Ramos (cell line): ENCODE data around the gene AP3D1.
"Not testable (repeated sequence)": the region's sequence is repeated elsewhere in the genome, so short reads cannot be mapped to it uniquely, and the experiment has no call there.

Source experiments
- in situ Hi-C: fragments of 300-500 bp; cut with MboI; formaldehyde crosslinking; loops from one replicate; pipeline ENCODE4 v1.14.3; 2022; ENCODE audit warnings: low sequenced_read_pairs; ENCODE audit not compliant: unreplicated experiment

AP3D1 gene

DNA sequence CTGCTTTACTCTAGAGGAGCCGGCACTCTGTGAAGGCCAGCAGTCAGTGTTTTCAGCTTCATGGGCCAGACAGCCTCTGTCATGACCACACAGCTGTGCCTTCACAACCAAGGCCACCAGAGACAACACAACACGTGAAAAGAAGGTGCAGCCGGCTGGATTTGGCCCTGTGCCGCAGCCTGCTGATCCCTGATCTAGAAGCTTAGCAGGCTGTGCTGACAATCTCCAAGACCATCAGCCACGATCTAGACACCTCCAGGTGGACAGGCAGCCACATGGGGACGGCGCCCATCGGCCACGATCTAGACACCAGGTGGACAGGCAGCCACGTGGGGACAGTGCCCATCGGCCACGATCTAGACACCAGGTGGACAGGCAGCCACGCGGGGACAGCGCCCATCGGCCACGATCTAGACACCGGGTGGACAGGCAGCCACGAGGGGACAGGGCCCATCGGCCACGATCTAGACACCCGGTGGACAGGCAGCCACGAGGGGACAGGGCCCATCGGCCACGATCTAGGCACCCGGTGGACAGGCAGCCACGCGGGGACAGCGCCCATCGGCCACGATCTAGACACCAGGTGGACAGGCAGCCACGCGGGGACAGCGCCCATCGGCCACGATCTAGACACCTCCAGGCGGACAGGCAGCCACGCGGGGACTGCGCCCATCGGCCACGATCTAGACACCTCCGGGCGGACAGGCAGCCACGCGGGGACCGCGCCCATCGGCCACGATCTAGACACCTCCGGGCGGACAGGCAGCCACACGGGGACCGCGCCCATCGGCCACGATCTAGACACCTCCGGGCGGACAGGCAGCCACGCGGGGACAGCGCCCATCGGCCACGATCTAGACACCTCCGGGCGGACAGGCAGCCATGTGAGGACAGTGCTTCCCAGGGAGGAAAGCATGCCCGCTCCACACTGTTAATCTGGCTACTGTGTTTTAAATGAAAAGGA is 20.1 kb downstream of the AP3D1 start:
- in situ Hi-C loops: not testable (repeated sequence)

GRCh38 chr19:2129892-2130770 is 21.2 kb downstream of the AP3D1 start:
- in situ Hi-C loops: no loop called here

- in situ Hi-C loops: no loop called here
These were observed 21.9 kb downstream of the AP3D1 start for GRCh38 chr19:2129486-2129885.

GRCh38 chr19:2129022-2129421 is 22.3 kb downstream of the AP3D1 start:
- in situ Hi-C loops: no loop called here

DNA sequence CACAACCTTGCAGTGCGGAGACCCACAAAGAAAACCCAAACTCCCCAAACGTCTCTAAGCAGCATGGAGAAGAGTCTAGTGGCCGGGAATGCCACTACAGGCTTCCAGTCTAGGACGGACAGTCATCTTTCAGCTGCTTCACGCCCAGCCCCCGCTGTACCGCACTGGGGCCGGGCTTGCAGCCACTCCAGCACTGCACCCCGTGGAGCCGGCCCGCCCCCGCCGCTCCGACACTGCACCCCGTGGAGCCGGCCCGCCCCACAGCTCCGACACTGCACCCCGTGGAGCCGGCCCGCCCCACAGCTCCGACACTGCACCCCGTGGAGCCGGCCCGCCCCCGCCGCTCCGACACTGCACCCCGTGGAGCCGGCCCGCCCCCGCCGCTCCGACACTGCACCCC is 23.1 kb downstream of the AP3D1 start:
- in situ Hi-C loops: not testable (repeated sequence)

DNA sequence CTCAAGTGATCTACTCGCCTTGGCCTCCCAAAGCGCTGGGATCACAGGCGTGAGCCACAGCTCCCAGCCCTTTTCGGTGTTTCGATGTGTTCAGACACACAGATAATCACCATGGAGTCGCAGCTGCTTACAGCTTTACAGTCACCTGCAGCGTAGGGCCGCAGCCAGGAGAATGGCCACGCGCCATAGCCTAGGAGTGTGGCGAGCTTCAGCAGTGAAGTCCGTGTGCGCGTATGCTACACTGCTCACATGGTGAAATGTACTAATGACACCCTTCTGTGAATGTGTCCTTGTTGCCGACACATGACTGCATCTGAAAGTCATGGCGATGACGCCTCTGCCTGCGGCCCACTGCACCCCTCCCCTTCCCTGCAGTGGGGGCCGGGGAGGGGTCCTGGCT is 23.6 kb downstream of the AP3D1 start:
- in situ Hi-C loops: no loop called here

DNA sequence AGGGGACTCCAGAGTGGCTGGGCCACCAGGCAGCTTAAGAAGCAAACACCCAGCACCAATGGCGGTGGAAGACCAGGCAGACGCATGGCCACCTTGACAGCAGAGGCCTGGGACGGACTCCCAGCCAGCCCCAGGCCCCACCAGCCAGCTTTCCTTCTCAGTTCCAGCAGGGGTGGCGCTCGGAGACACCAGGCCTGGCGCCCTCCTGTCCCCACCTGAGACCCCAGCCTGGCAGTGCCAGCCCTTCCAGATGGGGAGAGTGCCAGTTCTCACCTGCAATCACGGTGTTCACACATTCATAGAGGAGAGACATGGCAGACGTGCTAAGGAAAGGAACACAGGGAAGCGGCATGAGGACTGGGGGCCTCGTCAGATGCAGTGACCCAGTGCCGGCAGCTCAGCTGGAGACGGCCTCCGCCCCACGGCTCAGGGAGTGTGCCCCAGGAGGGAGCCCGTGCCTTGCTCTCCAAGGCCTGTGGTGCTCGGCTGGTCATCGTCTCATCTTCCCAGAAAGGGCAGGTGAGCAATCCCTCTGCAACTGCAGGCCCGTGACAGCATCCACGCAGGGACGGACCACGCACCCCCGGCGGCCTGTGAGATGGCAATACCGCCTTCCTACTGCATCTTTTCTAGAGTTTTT is 24.4 kb downstream of the AP3D1 start:
- in situ Hi-C loops: no loop called here

DNA sequence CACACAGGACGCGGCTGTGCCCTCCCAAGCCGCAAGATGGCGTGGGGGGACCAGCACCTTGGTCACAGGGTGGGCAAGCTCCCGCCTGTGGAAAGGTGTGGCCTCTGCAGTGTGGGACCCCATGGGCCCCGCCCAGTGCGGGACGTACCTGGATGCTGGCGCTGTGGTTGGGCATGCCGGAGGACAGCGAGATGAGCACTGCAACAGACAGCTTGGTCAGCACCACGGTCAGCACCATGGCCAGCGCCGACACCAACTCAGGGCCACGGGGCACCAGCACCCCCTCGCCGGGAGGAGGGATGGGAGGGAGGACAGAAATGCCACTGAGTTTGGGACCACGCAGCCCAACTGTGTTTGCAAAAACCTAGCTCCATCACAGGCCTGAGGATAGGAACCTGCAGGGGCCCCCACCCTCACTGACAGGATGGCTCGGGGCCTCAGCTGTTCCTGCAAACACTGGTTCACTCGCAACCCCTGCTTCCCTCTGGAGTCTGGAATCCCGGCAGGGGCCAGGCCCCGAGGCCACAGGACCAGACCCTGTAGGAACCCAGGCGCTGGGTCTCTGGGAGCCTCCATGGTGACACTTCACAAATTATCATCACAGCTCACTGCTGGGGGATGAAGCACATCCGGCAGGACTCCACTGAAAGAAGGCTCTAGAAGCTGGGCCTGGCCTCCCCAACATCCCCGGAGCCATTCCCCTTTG is 27.5 kb downstream of the AP3D1 start:
- in situ Hi-C loops: no loop called here

DNA sequence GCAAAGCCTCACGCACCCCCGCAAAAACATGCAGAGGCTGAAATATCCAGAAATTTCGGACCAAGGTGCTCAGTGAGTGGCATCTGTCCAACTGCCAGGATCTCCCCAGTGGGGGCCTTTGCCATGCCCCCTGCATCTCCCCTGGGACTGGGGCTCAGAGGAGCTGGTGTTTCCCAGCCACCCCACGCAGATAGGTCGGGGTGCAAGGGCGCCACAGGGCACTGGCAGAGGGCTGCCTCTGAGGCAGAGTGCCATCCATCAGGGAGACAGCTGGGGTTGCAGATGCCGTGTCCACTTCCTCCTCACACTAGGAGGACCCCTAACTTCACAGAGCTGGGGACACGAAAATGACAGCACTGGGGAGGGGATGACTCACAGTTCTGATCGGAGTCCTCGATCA is 28.4 kb downstream of the AP3D1 start:
- in situ Hi-C loops: no loop called here

GRCh38 chr19:2122251-2122650 is 29.1 kb downstream of the AP3D1 start:
- in situ Hi-C loops: no loop called here

DNA sequence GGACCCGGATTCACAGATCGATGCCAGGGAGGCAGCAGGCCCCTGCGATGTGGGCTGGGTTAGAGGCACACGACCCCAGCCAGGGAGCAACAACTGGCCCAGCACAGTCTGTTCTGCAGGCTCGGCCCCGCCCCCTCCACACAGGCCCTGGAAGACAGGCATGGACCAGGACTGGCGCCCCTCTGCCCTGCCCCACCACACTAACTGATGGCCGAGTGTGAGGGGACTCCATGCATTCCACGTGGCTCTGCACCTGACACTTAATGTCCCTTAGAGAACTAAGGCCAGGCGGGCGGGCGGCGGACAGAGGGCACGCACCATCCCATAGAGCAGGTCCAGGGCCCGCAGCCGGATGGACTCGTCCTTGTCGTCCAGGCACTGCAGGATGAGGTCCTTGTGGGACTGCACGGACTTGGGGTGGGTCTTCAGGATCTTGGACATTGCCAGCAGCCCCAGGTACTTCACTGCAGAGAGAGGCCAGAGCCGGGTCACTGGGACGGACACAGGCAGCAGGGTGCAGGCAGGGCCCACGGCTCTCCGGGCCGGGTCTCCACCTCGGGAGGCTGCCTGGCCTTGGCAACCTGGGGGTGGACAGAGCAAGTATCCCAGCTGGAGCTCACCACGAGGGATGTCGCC is 29.8 kb downstream of the AP3D1 start:
- in situ Hi-C loops: no loop called here

GRCh38 chr19:2120821-2121220 is 30.5 kb downstream of the AP3D1 start:
- in situ Hi-C loops: no loop called here

GRCh38 chr19:2119921-2120785 is 31.2 kb downstream of the AP3D1 start:
- in situ Hi-C loops: no loop called here

GRCh38 chr19:2118438-2118837 is 32.9 kb downstream of the AP3D1 start:
- in situ Hi-C loops: no loop called here

GRCh38 chr19:2117215-2117960 is 34.0 kb downstream of the AP3D1 start:
- in situ Hi-C loops: no loop called here

- in situ Hi-C loops: no loop called here
These were observed 34.9 kb downstream of the AP3D1 start for GRCh38 chr19:2116507-2116906.

DNA sequence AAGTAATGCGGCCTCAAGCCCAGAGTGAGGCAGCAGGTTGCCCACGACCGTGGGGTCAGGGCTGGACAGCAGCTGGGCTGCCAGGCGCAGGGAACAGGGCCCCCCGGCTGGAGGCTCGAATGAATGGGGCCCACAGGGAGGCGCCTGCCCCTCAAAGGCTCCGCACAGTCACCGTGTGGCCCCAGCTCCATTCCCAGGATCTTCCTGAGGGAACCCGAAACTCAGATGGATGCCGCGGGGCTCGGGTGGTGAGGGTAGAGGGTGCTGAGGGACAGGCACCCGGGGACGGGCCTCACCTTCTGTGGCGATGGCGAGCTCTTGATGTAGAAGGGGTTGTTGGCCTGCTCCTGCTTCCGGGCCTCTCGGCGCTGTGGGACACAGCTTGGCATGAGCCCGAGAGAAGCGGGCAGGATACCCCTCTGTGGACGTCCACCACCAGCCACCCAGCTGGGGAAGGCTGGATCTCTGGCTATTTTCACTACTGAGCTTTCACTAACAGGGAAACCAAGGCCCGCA is 35.4 kb downstream of the AP3D1 start:
- in situ Hi-C loops: no loop called here

DNA sequence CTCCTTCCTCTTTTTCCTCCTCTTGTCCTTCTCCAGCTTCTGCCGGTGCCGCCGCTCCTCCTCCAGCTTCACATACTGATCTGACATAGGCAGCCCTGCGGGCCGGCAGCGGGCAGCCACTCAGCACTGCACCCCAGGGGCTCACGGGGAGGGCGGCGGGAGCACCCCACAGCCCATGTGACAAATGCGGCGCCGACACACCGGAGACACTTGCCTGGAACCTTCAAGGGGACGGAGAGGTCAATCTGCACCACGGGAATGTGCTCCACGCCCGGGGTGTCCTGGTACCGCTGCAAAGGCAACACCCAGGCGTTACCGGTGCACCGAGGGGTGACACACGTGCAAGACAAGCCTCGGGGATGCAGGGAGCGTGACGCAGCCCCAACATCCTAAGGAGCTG is 36.0 kb downstream of the AP3D1 start:
- in situ Hi-C loops: no loop called here
